ENCODE measurements around the gene TRAPPC8. TPM values are rescaled to one million over a fixed set of nuclear protein-coding genes. Genes with fewer than 3 reads are reported as not detected.

TRAPPC8 gene
- total and polyA plus RNA-seq, 2 experiments from 2014 or later = 27.2 to 66.2 TPM

GRCh38 chr18:31828613-31829012 is 114.3 kb downstream of the TRAPPC8 start:
- Histone ChIP-seq H3K27ac (ENCODE audit: low read depth) (no peak overlapping the region), H3K36me3 (ENCODE audit: insufficient read depth) (peaks cover 6% of the 10 kb centered on the region; the same call in 1 of the 2 replicates), H3K4me1 (ENCODE audit: insufficient read depth) (peaks cover 24% of the 10 kb centered on the region), H2AFZ (no peak overlapping the region), H3K4me3 (no peak overlapping the region), H4K20me1 (replicated peaks; ENCODE audit: insufficient read depth) (no peaks in the 10 kb centered on the region), H3K9me2 (ENCODE audit: insufficient read depth) (no peaks in the 10 kb centered on the region), H3F3A (replicated peaks; ENCODE audit: low read depth) (peaks cover 9% of the 10 kb centered on the region), H3K4me2 (no peak overlapping the region), H3K79me2 (replicated peaks; ENCODE audit: insufficient read depth) (no peaks in the 10 kb centered on the region), H3K27me3 (ENCODE audit: insufficient read depth) (no peaks in the 10 kb centered on the region)
- ATAC-seq (no peak), DNase-seq (ENCODE audit: low spot score) (no peak)
- H3K4me1 Mint-ChIP-seq = peaks cover 37% of the 10 kb centered on the region
- no peaks in the 10 kb centered on the region; the same call in 2 of the 3 replicates for H3K9me3 Mint-ChIP-seq
- H3K27me3 Mint-ChIP-seq (ENCODE audit: insufficient read depth, low read depth, poor library complexity) = peaks cover 9% of the 10 kb centered on the region
- TF ChIP-seq CREB1 (CRISPR knock-in tag; IDR thresholded peaks at IDR 0.05; ENCODE audit: low read depth) (no peak), POLR2AphosphoS5 (IDR thresholded peaks at IDR 0.05; ENCODE audit: low read depth) (no peak), EZH2 (IDR thresholded peaks at IDR 0.05; ENCODE audit: low read depth, unreplicated experiment) (no peak), NANOG (IDR thresholded peaks at IDR 0.05; ENCODE audit: borderline replicate concordance) (no peak), ZNF114 (CRISPR knock-in tag; IDR thresholded peaks at IDR 0.05) (no peak), CTCF (conservative IDR thresholded peaks at IDR 0.05; ENCODE audit: low read depth in 2 of 2) (no peak), JUNB (IDR thresholded peaks at IDR 0.05; ENCODE audit: unreplicated experiment) (no peak), STAT1 (IDR thresholded peaks at IDR 0.05; ENCODE audit: unreplicated experiment) (no peak), ZNF331 (CRISPR knock-in tag; IDR thresholded peaks at IDR 0.05; ENCODE audit: low read depth) (no peak), EZH2phosphoT487 (IDR thresholded peaks at IDR 0.05; ENCODE audit: unreplicated experiment) (no peak)
- TF ChIP-seq, protein P1, sequence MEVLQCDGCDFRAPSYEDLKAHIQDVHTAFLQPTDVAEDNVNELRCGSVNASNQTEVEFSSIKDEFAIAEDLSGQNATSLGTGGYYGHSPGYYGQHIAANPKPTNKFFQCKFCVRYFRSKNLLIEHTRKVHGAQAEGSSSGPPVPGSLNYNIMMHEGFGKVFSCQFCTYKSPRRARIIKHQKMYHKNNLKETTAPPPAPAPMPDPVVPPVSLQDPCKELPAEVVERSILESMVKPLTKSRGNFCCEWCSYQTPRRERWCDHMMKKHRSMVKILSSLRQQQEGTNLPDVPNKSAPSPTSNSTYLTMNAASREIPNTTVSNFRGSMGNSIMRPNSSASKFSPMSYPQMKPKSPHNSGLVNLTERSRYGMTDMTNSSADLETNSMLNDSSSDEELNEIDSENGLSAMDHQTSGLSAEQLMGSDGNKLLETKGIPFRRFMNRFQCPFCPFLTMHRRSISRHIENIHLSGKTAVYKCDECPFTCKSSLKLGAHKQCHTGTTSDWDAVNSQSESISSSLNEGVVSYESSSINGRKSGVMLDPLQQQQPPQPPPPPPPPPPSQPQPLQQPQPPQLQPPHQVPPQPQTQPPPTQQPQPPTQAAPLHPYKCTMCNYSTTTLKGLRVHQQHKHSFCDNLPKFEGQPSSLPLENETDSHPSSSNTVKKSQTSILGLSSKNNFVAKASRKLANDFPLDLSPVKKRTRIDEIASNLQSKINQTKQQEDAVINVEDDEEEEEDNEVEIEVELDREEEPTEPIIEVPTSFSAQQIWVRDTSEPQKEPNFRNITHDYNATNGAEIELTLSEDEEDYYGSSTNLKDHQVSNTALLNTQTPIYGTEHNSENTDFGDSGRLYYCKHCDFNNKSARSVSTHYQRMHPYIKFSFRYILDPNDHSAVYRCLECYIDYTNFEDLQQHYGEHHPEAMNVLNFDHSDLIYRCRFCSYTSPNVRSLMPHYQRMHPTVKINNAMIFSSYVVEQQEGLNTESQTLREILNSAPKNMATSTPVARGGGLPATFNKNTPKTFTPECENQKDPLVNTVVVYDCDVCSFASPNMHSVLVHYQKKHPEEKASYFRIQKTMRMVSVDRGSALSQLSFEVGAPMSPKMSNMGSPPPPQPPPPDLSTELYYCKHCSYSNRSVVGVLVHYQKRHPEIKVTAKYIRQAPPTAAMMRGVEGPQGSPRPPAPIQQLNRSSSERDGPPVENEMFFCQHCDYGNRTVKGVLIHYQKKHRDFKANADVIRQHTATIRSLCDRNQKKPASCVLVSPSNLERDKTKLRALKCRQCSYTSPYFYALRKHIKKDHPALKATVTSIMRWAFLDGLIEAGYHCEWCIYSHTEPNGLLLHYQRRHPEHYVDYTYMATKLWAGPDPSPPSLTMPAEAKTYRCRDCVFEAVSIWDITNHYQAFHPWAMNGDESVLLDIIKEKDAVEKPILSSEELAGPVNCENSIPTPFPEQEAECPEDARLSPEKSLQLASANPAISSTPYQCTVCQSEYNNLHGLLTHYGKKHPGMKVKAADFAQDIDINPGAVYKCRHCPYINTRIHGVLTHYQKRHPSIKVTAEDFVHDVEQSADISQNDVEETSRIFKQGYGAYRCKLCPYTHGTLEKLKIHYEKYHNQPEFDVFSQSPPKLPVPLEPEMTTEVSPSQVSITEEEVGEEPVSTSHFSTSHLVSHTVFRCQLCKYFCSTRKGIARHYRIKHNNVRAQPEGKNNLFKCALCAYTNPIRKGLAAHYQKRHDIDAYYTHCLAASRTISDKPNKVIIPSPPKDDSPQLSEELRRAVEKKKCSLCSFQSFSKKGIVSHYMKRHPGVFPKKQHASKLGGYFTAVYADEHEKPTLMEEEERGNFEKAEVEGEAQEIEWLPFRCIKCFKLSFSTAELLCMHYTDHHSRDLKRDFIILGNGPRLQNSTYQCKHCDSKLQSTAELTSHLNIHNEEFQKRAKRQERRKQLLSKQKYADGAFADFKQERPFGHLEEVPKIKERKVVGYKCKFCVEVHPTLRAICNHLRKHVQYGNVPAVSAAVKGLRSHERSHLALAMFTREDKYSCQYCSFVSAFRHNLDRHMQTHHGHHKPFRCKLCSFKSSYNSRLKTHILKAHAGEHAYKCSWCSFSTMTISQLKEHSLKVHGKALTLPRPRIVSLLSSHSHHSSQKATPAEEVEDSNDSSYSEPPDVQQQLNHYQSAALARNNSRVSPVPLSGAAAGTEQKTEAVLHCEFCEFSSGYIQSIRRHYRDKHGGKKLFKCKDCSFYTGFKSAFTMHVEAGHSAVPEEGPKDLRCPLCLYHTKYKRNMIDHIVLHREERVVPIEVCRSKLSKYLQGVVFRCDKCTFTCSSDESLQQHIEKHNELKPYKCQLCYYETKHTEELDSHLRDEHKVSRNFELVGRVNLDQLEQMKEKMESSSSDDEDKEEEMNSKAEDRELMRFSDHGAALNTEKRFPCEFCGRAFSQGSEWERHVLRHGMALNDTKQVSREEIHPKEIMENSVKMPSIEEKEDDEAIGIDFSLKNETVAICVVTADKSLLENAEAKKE (CRISPR knock-in tag; IDR thresholded peaks at IDR 0.05) = no peak
- TF ChIP-seq, protein P2, sequence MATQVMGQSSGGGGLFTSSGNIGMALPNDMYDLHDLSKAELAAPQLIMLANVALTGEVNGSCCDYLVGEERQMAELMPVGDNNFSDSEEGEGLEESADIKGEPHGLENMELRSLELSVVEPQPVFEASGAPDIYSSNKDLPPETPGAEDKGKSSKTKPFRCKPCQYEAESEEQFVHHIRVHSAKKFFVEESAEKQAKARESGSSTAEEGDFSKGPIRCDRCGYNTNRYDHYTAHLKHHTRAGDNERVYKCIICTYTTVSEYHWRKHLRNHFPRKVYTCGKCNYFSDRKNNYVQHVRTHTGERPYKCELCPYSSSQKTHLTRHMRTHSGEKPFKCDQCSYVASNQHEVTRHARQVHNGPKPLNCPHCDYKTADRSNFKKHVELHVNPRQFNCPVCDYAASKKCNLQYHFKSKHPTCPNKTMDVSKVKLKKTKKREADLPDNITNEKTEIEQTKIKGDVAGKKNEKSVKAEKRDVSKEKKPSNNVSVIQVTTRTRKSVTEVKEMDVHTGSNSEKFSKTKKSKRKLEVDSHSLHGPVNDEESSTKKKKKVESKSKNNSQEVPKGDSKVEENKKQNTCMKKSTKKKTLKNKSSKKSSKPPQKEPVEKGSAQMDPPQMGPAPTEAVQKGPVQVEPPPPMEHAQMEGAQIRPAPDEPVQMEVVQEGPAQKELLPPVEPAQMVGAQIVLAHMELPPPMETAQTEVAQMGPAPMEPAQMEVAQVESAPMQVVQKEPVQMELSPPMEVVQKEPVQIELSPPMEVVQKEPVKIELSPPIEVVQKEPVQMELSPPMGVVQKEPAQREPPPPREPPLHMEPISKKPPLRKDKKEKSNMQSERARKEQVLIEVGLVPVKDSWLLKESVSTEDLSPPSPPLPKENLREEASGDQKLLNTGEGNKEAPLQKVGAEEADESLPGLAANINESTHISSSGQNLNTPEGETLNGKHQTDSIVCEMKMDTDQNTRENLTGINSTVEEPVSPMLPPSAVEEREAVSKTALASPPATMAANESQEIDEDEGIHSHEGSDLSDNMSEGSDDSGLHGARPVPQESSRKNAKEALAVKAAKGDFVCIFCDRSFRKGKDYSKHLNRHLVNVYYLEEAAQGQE (IDR thresholded peaks at IDR 0.05; ENCODE audit: unreplicated experiment) = no peak
- TF ChIP-seq, protein P3, sequence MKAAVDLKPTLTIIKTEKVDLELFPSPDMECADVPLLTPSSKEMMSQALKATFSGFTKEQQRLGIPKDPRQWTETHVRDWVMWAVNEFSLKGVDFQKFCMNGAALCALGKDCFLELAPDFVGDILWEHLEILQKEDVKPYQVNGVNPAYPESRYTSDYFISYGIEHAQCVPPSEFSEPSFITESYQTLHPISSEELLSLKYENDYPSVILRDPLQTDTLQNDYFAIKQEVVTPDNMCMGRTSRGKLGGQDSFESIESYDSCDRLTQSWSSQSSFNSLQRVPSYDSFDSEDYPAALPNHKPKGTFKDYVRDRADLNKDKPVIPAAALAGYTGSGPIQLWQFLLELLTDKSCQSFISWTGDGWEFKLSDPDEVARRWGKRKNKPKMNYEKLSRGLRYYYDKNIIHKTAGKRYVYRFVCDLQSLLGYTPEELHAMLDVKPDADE (IDR thresholded peaks at IDR 0.05) = no peak
- no peak overlapping the region for H3K27ac Mint-ChIP-seq
- H3K36me3 Mint-ChIP-seq (ENCODE audit: low read depth) = peaks cover 32% of the 10 kb centered on the region
- H3K4me3 Mint-ChIP-seq = no peak overlapping the region
